ENCODE measurements around the gene GPR135. TPM values are rescaled to one million over a fixed set of nuclear protein-coding genes. Genes with fewer than 3 reads are reported as not detected.

The GPR135 gene
- total RNA-seq, 1 experiment from 2014 or later: 3.9 TPM

- no TSS peak for BruUV-seq (replicated peaks)
- ChIA-PET RAD21 (ENCODE audit: low non-redundant PET in 1 of 2, low total read pairs in 2 of 2, uncharacterized antibody in 2 of 2, unreplicated experiment in 2 of 2) (no interaction called here), CTCF (no interaction called here), POLR2A (no interaction called here)
- peaks cover 0 to 13% of the 10 kb centered on the region in 2 experiments; a peak in 1 of 4 replicates for H3K36me3 ChIP-seq (ENCODE audit: control insufficient read depth in 1 of 2, insufficient read depth in 2 of 2, low read length in 2 of 2)
- no peaks in the 10 kb centered on the region for H3K27me3 ChIP-seq (ENCODE audit: insufficient read depth, low read length)
- H4K20me1 ChIP-seq (ENCODE audit: insufficient read depth): no peaks in the 10 kb centered on the region
- H3K27ac ChIP-seq (ENCODE audit: low read depth, low read length): no peak overlapping the region
- ATAC-seq (no peak), DNase-seq (ENCODE audit: low read depth, low spot score) (no peak)
- no peak overlapping the region for H3K9ac ChIP-seq (ENCODE audit: low read length)
- no peak overlapping the region for H3K4me3 ChIP-seq (replicated peaks in 1 of 2; ENCODE audit: low read depth in 1 of 2, low read length in 2 of 2)
- TF ChIP-seq CEBPB (IDR thresholded peaks at IDR 0.05; ENCODE audit: low read depth) (no peak), POLR2AphosphoS5 (IDR thresholded peaks at IDR 0.05; ENCODE audit: low read depth, low read length) (no peak), RAD21 (IDR thresholded peaks at IDR 0.05; ENCODE audit: low read depth) (no peak), SRF (IDR thresholded peaks at IDR 0.05; ENCODE audit: low read depth) (no peak), ATF3 (IDR thresholded peaks at IDR 0.05) (no peak), CBX3 (IDR thresholded peaks at IDR 0.05; ENCODE audit: low read depth) (no peak), MAX (IDR thresholded peaks at IDR 0.05) (no peak), EZH2 (IDR thresholded peaks at IDR 0.05) (no peak), ZBTB33 (IDR thresholded peaks at IDR 0.05; ENCODE audit: extremely low read depth, insufficient replicate concordance, low read length) (no peak)
- no peaks in the 10 kb centered on the region for H3K9me3 ChIP-seq (ENCODE audit: control insufficient read depth in 1 of 2, insufficient read depth in 1 of 2, low read depth in 1 of 2, low read length in 2 of 2)
- H3K4me2 ChIP-seq (ENCODE audit: low read length): no peak overlapping the region
- no peaks in the 10 kb centered on the region for H3K9me2 ChIP-seq (ENCODE audit: insufficient read depth)
- intact Hi-C loops (cut with micrococcal nuclease): no loop called here
- no peaks in the 10 kb centered on the region for H3K4me1 ChIP-seq (ENCODE audit: control insufficient read depth in 1 of 2, insufficient read depth in 2 of 2, low read length in 2 of 2)
- H2AFZ ChIP-seq (ENCODE audit: low read depth, low read length, poor library complexity, severe bottlenecking): no peak overlapping the region
- no peaks in the 10 kb centered on the region for H3K79me2 ChIP-seq (ENCODE audit: insufficient read depth, low read length)
Observed at GRCh38 chr14:59454139-59454538, 11.0 kb downstream of the GPR135 start.
